Calu3 (cell line): ENCODE results near the gene MIB1. TPM values are rescaled to one million over a fixed set of nuclear protein-coding genes. Genes with fewer than 3 reads are reported as not detected.
"Not testable (repeated sequence)": the region's sequence is repeated elsewhere in the genome, so short reads cannot be mapped to it uniquely, and the experiment has no call there.

Experiments used
- BruUV-seq: library from RNA; stranded (reverse); fragments of 400-500 nt; replicated peaks from 2 replicates; lab custom pipeline; 2021; lab: Mats Ljungman, UMichigan
- CTCF ChIA-PET: fragments of 300-600 bp; sonication (Branson Sonifier 250); formaldehyde crosslinking; loops from one replicate; lab custom pipeline; 2022; ENCODE audit warnings: antibody characterized with exemption; lab: Charles Lee
- DNase-seq: peaks from one replicate; pipeline ENCODE4 v3.0.0; 2022
- H3K27ac Mint-ChIP-seq: one replicate; pipeline ENCODE4 v1.8.0; 2022; ENCODE audit warnings: mixed read lengths; ENCODE audit not compliant: unreplicated experiment
- H3K27me3 Mint-ChIP-seq: one replicate; pipeline ENCODE4 v1.8.0; 2022; ENCODE audit warnings: mixed read lengths; ENCODE audit not compliant: unreplicated experiment
- H3K36me3 Mint-ChIP-seq: one replicate; pipeline ENCODE4 v1.8.0; 2022; ENCODE audit warnings: mild to moderate bottlenecking, moderate library complexity, mixed read lengths; ENCODE audit not compliant: insufficient read depth, unreplicated experiment
- H3K4me1 Mint-ChIP-seq: one replicate; pipeline ENCODE4 v1.8.0; 2022; ENCODE audit warnings: mild to moderate bottlenecking, low read depth, mixed read lengths; ENCODE audit not compliant: unreplicated experiment
- H3K4me3 Mint-ChIP-seq: one replicate; pipeline ENCODE4 v1.8.0; 2022; ENCODE audit warnings: mild to moderate bottlenecking, low read depth, moderate library complexity, mixed read lengths; ENCODE audit not compliant: unreplicated experiment
- H3K9me3 Mint-ChIP-seq: one replicate; pipeline ENCODE4 v1.8.0; 2022; ENCODE audit warnings: low read depth, mixed read lengths; ENCODE audit not compliant: unreplicated experiment
- intact Hi-C: fragments of 100-400 bp; cut with micrococcal nuclease; formaldehyde crosslinking; loops from one replicate; pipeline ENCODE4 v1.10.0; 2022; ENCODE audit not compliant: unreplicated experiment
- total RNA-seq: library from RNA; stranded (reverse); gene quantifications from 2 replicates; pipeline ENCODE4 v1.2.3, GENCODE V29; 2022
- TF ChIP-seq, protein P1 (sequence below): fragments of 200-600 bp; IDR thresholded peaks from one replicate; pipeline ENCODE4 v1.8.0; 2022; ENCODE audit warnings: antibody characterized with exemption; ENCODE audit not compliant: unreplicated experiment

The MIB1 gene
- total RNA-seq, 1 experiment from 2014 or later: 33.6 TPM

DNA sequence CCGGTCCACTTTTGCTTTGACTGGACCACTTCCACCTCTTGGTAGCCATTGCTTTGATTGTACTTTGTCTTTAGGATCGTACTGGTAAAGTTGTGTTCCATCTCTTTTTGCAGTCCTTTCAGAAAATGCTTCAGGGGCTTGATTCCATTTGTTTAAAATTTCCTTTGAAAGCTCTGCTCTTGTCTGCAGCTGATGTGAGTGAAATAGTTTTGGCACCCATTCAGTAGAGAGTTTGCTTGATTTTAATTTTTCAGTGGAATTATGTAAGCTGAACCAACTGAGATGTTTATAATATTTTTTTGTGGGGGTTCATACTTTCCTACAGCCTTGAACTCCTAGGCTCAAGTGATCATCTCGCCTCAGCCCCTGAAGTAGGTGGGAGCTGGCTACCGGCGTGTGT is 7.6 kb upstream of the MIB1 start:
- Mint-ChIP-seq H3K36me3 (no peaks in the 10 kb centered on the region), H3K9me3 (peaks cover 25% of the 10 kb centered on the region), H3K27me3 (no peaks in the 10 kb centered on the region), H3K4me1 (no peaks in the 10 kb centered on the region), H3K27ac (no peak overlapping the region), H3K4me3 (no peak overlapping the region)
- no peak for DNase-seq
- no TSS peak for BruUV-seq
- CTCF ChIA-PET: interaction anchor here (0.9 kb wide), 1 partner anchor 605 kb away, joined by 3 read pairs; no protein-coding TSS in a partner anchor
- intact Hi-C loops: no loop called here
- TF ChIP-seq, protein P1, sequence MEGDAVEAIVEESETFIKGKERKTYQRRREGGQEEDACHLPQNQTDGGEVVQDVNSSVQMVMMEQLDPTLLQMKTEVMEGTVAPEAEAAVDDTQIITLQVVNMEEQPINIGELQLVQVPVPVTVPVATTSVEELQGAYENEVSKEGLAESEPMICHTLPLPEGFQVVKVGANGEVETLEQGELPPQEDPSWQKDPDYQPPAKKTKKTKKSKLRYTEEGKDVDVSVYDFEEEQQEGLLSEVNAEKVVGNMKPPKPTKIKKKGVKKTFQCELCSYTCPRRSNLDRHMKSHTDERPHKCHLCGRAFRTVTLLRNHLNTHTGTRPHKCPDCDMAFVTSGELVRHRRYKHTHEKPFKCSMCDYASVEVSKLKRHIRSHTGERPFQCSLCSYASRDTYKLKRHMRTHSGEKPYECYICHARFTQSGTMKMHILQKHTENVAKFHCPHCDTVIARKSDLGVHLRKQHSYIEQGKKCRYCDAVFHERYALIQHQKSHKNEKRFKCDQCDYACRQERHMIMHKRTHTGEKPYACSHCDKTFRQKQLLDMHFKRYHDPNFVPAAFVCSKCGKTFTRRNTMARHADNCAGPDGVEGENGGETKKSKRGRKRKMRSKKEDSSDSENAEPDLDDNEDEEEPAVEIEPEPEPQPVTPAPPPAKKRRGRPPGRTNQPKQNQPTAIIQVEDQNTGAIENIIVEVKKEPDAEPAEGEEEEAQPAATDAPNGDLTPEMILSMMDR: no peak

- Mint-ChIP-seq H3K4me1 (no peaks in the 10 kb centered on the region), H3K9me3 (peaks cover 25% of the 10 kb centered on the region), H3K36me3 (peaks cover 11% of the 10 kb centered on the region), H3K27ac (no peak overlapping the region), H3K4me3 (no peak overlapping the region), H3K27me3 (no peaks in the 10 kb centered on the region)
- intact Hi-C loops: no loop called here
- CTCF ChIA-PET: no interaction called here
- no TSS peak for BruUV-seq
- TF ChIP-seq, protein P1: no peak
- DNase-seq: no peak
Measured at GRCh38 chr18:21735452-21736015, 5.1 kb upstream of the MIB1 start.

GRCh38 chr18:21736926-21737325 is 3.7 kb upstream of the MIB1 start:
- Mint-ChIP-seq H3K9me3 (peaks cover 20% of the 10 kb centered on the region), H3K36me3 (peaks cover 22% of the 10 kb centered on the region)
- H3K27ac Mint-ChIP-seq, H3K27me3 Mint-ChIP-seq, intact Hi-C loops, H3K4me1 Mint-ChIP-seq, DNase-seq, BruUV-seq, H3K4me3 Mint-ChIP-seq: not testable (repeated sequence)
- CTCF ChIA-PET: interaction anchor here (0.8 kb wide), 1 partner anchor 46 kb away, joined by 3 read pairs; no protein-coding TSS in a partner anchor

DNA sequence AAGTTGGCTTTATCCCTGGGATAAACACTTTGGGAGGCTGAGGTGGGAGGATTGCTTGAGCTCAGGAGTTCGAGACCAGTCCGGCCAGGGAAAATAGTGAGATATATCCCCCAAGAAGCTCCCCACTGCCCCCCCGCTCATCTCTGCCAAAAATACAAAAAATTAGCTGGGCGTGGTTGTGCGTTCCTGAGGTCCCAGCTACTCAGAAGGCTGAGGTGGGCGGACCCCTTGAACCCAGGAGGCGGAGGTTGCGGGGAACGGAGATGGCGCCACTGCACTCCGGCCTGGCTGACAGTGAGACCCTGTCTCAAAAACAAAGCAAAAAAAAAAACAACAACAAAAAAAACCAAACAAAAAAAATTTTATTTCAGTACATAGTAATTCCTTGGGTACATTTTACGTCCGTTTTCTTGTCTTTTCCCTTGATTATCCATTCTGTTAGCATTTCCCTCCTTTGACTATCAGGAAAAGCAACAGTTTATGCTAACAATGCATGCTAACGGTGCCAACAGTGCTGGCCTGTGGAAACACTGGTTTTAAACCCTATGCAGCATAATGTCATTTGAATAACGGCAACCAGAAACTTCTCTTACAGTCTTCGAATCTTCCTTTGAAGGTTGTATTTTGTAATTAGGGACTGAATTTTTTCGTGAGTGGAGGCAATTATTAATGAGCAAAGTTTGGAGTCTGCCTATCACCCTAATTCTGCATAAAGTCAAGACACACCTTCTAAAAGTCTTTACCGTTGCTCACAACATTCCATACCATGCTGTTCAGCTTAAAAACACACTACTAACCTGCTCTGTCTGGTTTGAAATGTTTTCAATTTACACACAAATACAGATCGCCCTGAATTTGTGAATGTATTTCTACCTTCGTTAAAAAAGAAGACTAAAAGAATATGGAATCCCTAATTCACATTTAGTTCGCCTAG is 721 bp upstream of the MIB1 start:
- Mint-ChIP-seq H3K4me1 (no peaks in the 10 kb centered on the region), H3K27ac (peak overlapping the region; percentile 92), H3K4me3 (peak overlapping the region; percentile 87), H3K27me3 (no peaks in the 10 kb centered on the region), H3K9me3 (peaks cover 14% of the 10 kb centered on the region), H3K36me3 (peaks cover 28% of the 10 kb centered on the region)
- intact Hi-C loops: loop anchor here (5.0 to 10.0 kb wide), 2 partner anchors 68 to 125 kb away; partner anchors contain the start of gene SNRPD1
- no peak for DNase-seq
- no TSS peak for BruUV-seq
- CTCF ChIA-PET: interaction anchor here (1.3 kb wide), 2 partner anchors 36 to 139 kb away, joined by 6 to 9 read pairs; partner anchors contain the start of gene ESCO1
- TF ChIP-seq, protein P1: no peak
